Measurements from ENCODE around the gene MYH11. TPM values are rescaled to one million over a fixed set of nuclear protein-coding genes. Genes with fewer than 3 reads are reported as not detected.
A peak's percentile ranks its signal among the peaks of the same experiment; 100 is the strongest.

The MYH11 gene
- total RNA-seq, 3 donors from 2014 or later, result 11.7 to 144 (median 96.6) TPM

GRCh38 chr16:15808071-15808470, 48.8 kb downstream of the MYH11 start:
- Histone ChIP-seq H3K4me1 (peaks cover 0 to 4% of the 10 kb centered on the region in 2 donors), H3K36me3 (no peaks in the 10 kb centered on the region), H3K4me3 (no peak overlapping the region), H3K27ac (peak overlapping the region; percentile 29 to 69), H3K9me3 (no peaks in the 10 kb centered on the region), H3K27me3 (no peaks in the 10 kb centered on the region)
- no peak for DNase-seq (ENCODE audit: low spot score in 2 of 2)
- TF ChIP-seq CTCF (IDR thresholded peaks at IDR 0.05) (no peak), POLR2AphosphoS5 (IDR thresholded peaks at IDR 0.05) (no peak), POLR2A (IDR thresholded peaks at IDR 0.05) (no peak)
- intact Hi-C loops (cut with DNase I; ENCODE audit: low total_unique reads), result no loop called here

GRCh38 chr16:15807603-15808009, 49.2 kb downstream of the MYH11 start:
- H3K27me3 ChIP-seq, result no peaks in the 10 kb centered on the region
- H3K27ac ChIP-seq, result peak overlapping the region; percentile 29 to 69

GRCh38 chr16:15803618-15804017, 53.2 kb downstream of the MYH11 start:
- H3K27me3 ChIP-seq, result no peaks in the 10 kb centered on the region
- no peak overlapping the region for H3K4me3 ChIP-seq
- no peak for TF ChIP-seq CTCF (IDR thresholded peaks at IDR 0.05)
- intact Hi-C loops (cut with DNase I; ENCODE audit: low total_unique reads), result no loop called here
- no peaks in the 10 kb centered on the region for H3K36me3 ChIP-seq
- no peaks in the 10 kb centered on the region for H3K9me3 ChIP-seq
- H3K4me1 ChIP-seq, result no peaks in the 10 kb centered on the region
- H3K27ac ChIP-seq, result no peak overlapping the region
- no peak for DNase-seq (ENCODE audit: low spot score in 2 of 2)

More at GRCh38 chr16:15807603-15808009, 49.2 kb downstream of the MYH11 start:
- intact Hi-C loops (cut with DNase I; ENCODE audit: low total_unique reads), result no loop called here
- no peak for DNase-seq (ENCODE audit: low spot score in 2 of 2)
- no peak overlapping the region for H3K4me3 ChIP-seq
- no peaks in the 10 kb centered on the region for H3K36me3 ChIP-seq
- H3K9me3 ChIP-seq, result no peaks in the 10 kb centered on the region
- peaks cover 0 to 4% of the 10 kb centered on the region in 2 donors for H3K4me1 ChIP-seq
- TF ChIP-seq POLR2A (IDR thresholded peaks at IDR 0.05), result no peak
- no peak for TF ChIP-seq CTCF (IDR thresholded peaks at IDR 0.05)
- TF ChIP-seq POLR2AphosphoS5 (IDR thresholded peaks at IDR 0.05), result no peak

- Histone ChIP-seq H3K27ac (no peak overlapping the region), H3K9me3 (peaks cover 0 to 9% of the 10 kb centered on the region in 2 donors), H3K4me3 (no peak overlapping the region), H3K4me1 (no peaks in the 10 kb centered on the region), H3K27me3 (no peaks in the 10 kb centered on the region), H3K36me3 (no peaks in the 10 kb centered on the region)
- DNase-seq (ENCODE audit: low spot score in 2 of 2), result no peak
- intact Hi-C loops (cut with DNase I; ENCODE audit: low total_unique reads), result no loop called here
- TF ChIP-seq POLR2A (IDR thresholded peaks at IDR 0.05), result no peak
- no peak for TF ChIP-seq CTCF (IDR thresholded peaks at IDR 0.05)
- no peak for TF ChIP-seq POLR2AphosphoS5 (IDR thresholded peaks at IDR 0.05)
These were observed 56.9 kb downstream of the MYH11 start for GRCh38 chr16:15799851-15800495.

GRCh38 chr16:15798671-15799070, 58.2 kb downstream of the MYH11 start:
- peaks cover 0 to 9% of the 10 kb centered on the region in 2 donors for H3K9me3 ChIP-seq
- no peaks in the 10 kb centered on the region for H3K4me1 ChIP-seq
- H3K27ac ChIP-seq, result no peak overlapping the region
- H3K27me3 ChIP-seq, result no peaks in the 10 kb centered on the region
- intact Hi-C loops (cut with DNase I; ENCODE audit: low total_unique reads), result no loop called here
- TF ChIP-seq CTCF (IDR thresholded peaks at IDR 0.05) (no peak), POLR2A (IDR thresholded peaks at IDR 0.05) (no peak)
- no peak for DNase-seq (ENCODE audit: low spot score in 2 of 2)
- no peaks in the 10 kb centered on the region for H3K36me3 ChIP-seq
- no peak overlapping the region for H3K4me3 ChIP-seq

Measured in breast epithelium (tissue), 4 donors.